HepG2 (cell line): Measurements from ENCODE around the gene PACS1. TPM values are rescaled to one million over a fixed set of nuclear protein-coding genes. Genes with fewer than 3 reads are reported as not detected.

Source experiments
- BRCA1 ChIP-seq: sonication (generic); formaldehyde crosslinking; IDR thresholded peaks from 2 replicates; pipeline ENCODE4 v1.4.0; 2020; ENCODE audit warnings: missing genetic modification reagents
- DPF2 ChIP-seq: sonication (generic); formaldehyde crosslinking; IDR thresholded peaks from 2 replicates; pipeline ENCODE4 v1.4.0; 2020; ENCODE audit warnings: mild to moderate bottlenecking, low read depth, missing genetic modification reagents, borderline replicate concordance
- GABPA ChIP-seq, 2 experiments: IDR thresholded peaks; 2 replicates each; pipeline ENCODE4 v1.6.1; 2011 to 2016; ENCODE audit warnings: low read depth in 2 of 2, low read length in 1 of 2, missing biosample characterization in 1 of 2, missing genetic modification characterization in 1 of 2
- GABPB1 ChIP-seq: IDR thresholded peaks from 2 replicates; pipeline ENCODE4 v1.6.1; 2016; ENCODE audit warnings: mild to moderate bottlenecking, missing genetic modification reagents, moderate library complexity, missing compliant biosample characterization
- PHF20 ChIP-seq: sonication (generic); formaldehyde crosslinking; IDR thresholded peaks from 2 replicates; pipeline ENCODE4 v1.5.0; 2020; ENCODE audit warnings: mild to moderate bottlenecking, missing genetic modification reagents
- PHF8 ChIP-seq: sonication (generic); formaldehyde crosslinking; IDR thresholded peaks from 2 replicates; pipeline ENCODE4 v1.5.0; 2020; ENCODE audit warnings: missing genetic modification reagents
- SIN3B ChIP-seq: fragments of 150-350 bp; IDR thresholded peaks from 2 replicates; pipeline ENCODE4 v1.6.1; 2014; ENCODE audit warnings: low read length
- SPEN ChIP-seq: sonication (generic); formaldehyde crosslinking; IDR thresholded peaks from 2 replicates; pipeline ENCODE4 v1.5.1; 2020; ENCODE audit warnings: low read depth, mild to moderate bottlenecking, missing genetic modification reagents
- TBX3 ChIP-seq: fragments of 450-650 bp; IDR thresholded peaks from 2 replicates; pipeline ENCODE4 v1.6.1; 2017; ENCODE audit warnings: antibody characterized with exemption, mild to moderate bottlenecking, inconsistent platforms, borderline replicate concordance
- TFDP1 ChIP-seq: IDR thresholded peaks from 2 replicates; pipeline ENCODE4 v1.6.1; 2016; ENCODE audit warnings: missing compliant biosample characterization, missing genetic modification reagents, borderline replicate concordance
- ZFP62 ChIP-seq: sonication (generic); formaldehyde crosslinking; IDR thresholded peaks from 2 replicates; pipeline ENCODE4 v1.4.0; 2020; ENCODE audit warnings: missing genetic modification reagents
- ZFY ChIP-seq: sonication (generic); formaldehyde crosslinking; IDR thresholded peaks from 2 replicates; pipeline ENCODE4 v1.4.0; 2020; ENCODE audit warnings: missing genetic modification reagents
- ZNF180 ChIP-seq: sonication (generic); formaldehyde crosslinking; IDR thresholded peaks from 2 replicates; pipeline ENCODE4 v1.4.0; 2020; ENCODE audit warnings: low read depth, missing genetic modification reagents, borderline replicate concordance
- ZNF282 ChIP-seq: fragments of 450-650 bp; IDR thresholded peaks from 2 replicates; pipeline ENCODE4 v1.6.1; 2018; ENCODE audit not compliant: partially characterized antibody
- ZNF580 ChIP-seq: IDR thresholded peaks from 2 replicates; pipeline ENCODE4 v1.6.1; 2016; ENCODE audit warnings: low read depth, borderline replicate concordance
- ZNF605 ChIP-seq: sonication (generic); formaldehyde crosslinking; IDR thresholded peaks from 2 replicates; pipeline ENCODE4 v1.8.0; 2022; ENCODE audit warnings: mild to moderate bottlenecking, missing genetic modification reagents
- ZNF766 ChIP-seq: sonication (generic); formaldehyde crosslinking; IDR thresholded peaks from 2 replicates; pipeline ENCODE4 v1.5.0; 2020; ENCODE audit warnings: missing genetic modification reagents, borderline replicate concordance
- ZNF781 ChIP-seq: sonication (generic); formaldehyde crosslinking; IDR thresholded peaks from 2 replicates; pipeline ENCODE4 v1.5.1; 2020; ENCODE audit warnings: borderline replicate concordance, mild to moderate bottlenecking, missing genetic modification reagents; ENCODE audit errors: not compliant biosample characterization
- polyA plus RNA-seq, 8 experiments: library from polyadenylated mRNA; depleted of rRNA in 3 of 8; stranded (reverse) in 7 of 8; unstranded in 1 of 8; fragments of >200 nt; fragmentation: Illumina TruSeq in 4 of 8; extraction: Trizol in 4 of 8; gene quantifications; 2 replicates each; pipeline versions ENCODE4 v1.2.1 to v1.2.3, GENCODE V29; 2011 to 2016; ENCODE audit warnings: low read depth in 4 of 8, missing spikeins in 1 of 8, mixed read lengths in 1 of 8; ENCODE audit not compliant: insufficient read depth in 1 of 8
- total RNA-seq, 5 experiments: library from RNA; depleted of rRNA; stranded (reverse); fragments of >200 nt; fragmentation: Illumina TruSeq; extraction: Trizol; gene quantifications; 2 replicates each; pipeline ENCODE4 v1.2.3, GENCODE V29; 2016; ENCODE audit warnings: low read depth in 1 of 5
- TF ChIP-seq, protein P1 (sequence below): sonication (generic); formaldehyde crosslinking; IDR thresholded peaks from 2 replicates; pipeline ENCODE4 v1.4.0; 2020; ENCODE audit warnings: missing genetic modification reagents
- TF ChIP-seq, protein P2 (sequence below): sonication (generic); formaldehyde crosslinking; IDR thresholded peaks from 2 replicates; pipeline ENCODE4 v1.4.0; 2020; ENCODE audit warnings: missing genetic modification reagents
- TF ChIP-seq, protein P3 (sequence below): sonication (generic); formaldehyde crosslinking; IDR thresholded peaks from 2 replicates; pipeline ENCODE4 v1.5.0; 2020; ENCODE audit warnings: mild to moderate bottlenecking, missing genetic modification reagents, moderate library complexity

The PACS1 gene
- total and polyA plus RNA-seq, 2 of the 13 experiments (the other 11 are each of a cell fraction or from before 2014, with no cell fraction given) = 7.6 to 8.6 TPM

DNA sequence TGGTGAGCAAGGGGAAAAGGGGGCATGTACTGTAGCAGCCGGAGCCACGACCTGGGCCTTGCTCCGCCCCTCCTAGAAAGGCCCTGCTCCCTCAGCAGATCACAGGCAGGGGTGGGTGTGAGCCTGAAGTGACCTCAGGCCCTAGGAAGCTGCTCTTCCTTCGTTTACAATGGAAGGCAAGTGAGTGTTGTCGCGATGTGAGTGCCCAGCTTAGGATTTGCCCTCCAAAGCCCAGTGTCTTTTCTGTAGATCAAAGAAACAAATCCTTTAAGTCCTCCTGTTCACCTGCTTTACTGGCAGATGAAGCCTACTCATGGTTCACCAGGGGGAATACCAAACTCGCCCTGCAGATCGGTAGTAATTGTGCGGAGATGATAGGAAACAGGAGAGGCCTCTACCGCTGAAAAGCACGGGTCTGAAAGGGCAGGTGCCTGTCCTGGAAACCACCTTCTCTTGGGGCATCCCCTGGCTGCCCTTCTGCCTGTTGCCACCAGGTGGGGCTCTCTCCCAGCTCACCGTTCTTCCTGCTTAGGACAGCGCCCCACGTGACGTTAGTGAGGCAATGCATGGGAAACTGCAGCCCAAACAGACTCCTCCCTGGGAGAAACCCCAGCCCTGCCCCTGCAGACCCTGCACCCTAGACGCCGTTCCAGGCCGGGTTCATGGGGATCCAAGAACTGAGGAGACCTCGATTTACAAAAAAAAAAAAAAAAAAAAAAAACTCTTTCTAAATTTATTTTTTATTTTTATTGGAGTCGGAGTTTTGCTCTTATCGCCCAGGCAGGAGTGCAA is 152.5 kb downstream of the PACS1 start (continued):
- TF ChIP-seq ZNF580 (0 out of 2 replicates have a peak, but pooled peaks have one; percentile 53), ZNF781 (CRISPR knock-in tag) (no peak), GABPB1 (CRISPR knock-in tag) (peak; percentile 61; the same call in 1 of the 2 replicates), SPEN (CRISPR knock-in tag) (peak; percentile 76), ZFY (CRISPR knock-in tag) (peak; percentile 45; the same call in 1 of the 2 replicates), SIN3B (peak; percentile 61; the same call in 1 of the 2 replicates), ZNF282 (no peak), TBX3 (no peak), ZNF605 (CRISPR knock-in tag) (peak; percentile 23; the same call in 1 of the 2 replicates), BRCA1 (CRISPR knock-in tag) (no peak), PHF20 (CRISPR knock-in tag) (peak; percentile 19; the same call in 1 of the 2 replicates), TFDP1 (CRISPR knock-in tag) (no peak), DPF2 (CRISPR knock-in tag) (no peak), GABPA (IDR thresholded peaks at IDR 0.05; ENCODE audit: low read depth, low read length) (no peak), GABPA (CRISPR knock-in tag; IDR thresholded peaks at IDR 0.05; ENCODE audit: low read depth) (peak; percentile 52; the same call in 1 of the 2 replicates), ZNF180 (CRISPR knock-in tag) (no peak), PHF8 (CRISPR knock-in tag) (0 out of 2 replicates have a peak, but pooled peaks have one; percentile 25), ZFP62 (CRISPR knock-in tag) (no peak), ZNF766 (CRISPR knock-in tag) (0 out of 2 replicates have a peak, but pooled peaks have one; percentile 33)
- TF ChIP-seq, protein P1, sequence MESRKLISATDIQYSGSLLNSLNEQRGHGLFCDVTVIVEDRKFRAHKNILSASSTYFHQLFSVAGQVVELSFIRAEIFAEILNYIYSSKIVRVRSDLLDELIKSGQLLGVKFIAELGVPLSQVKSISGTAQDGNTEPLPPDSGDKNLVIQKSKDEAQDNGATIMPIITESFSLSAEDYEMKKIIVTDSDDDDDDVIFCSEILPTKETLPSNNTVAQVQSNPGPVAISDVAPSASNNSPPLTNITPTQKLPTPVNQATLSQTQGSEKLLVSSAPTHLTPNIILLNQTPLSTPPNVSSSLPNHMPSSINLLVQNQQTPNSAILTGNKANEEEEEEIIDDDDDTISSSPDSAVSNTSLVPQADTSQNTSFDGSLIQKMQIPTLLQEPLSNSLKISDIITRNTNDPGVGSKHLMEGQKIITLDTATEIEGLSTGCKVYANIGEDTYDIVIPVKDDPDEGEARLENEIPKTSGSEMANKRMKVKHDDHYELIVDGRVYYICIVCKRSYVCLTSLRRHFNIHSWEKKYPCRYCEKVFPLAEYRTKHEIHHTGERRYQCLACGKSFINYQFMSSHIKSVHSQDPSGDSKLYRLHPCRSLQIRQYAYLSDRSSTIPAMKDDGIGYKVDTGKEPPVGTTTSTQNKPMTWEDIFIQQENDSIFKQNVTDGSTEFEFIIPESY = 0 out of 2 replicates have a peak, but pooled peaks have one; percentile 43
- TF ChIP-seq, protein P2, sequence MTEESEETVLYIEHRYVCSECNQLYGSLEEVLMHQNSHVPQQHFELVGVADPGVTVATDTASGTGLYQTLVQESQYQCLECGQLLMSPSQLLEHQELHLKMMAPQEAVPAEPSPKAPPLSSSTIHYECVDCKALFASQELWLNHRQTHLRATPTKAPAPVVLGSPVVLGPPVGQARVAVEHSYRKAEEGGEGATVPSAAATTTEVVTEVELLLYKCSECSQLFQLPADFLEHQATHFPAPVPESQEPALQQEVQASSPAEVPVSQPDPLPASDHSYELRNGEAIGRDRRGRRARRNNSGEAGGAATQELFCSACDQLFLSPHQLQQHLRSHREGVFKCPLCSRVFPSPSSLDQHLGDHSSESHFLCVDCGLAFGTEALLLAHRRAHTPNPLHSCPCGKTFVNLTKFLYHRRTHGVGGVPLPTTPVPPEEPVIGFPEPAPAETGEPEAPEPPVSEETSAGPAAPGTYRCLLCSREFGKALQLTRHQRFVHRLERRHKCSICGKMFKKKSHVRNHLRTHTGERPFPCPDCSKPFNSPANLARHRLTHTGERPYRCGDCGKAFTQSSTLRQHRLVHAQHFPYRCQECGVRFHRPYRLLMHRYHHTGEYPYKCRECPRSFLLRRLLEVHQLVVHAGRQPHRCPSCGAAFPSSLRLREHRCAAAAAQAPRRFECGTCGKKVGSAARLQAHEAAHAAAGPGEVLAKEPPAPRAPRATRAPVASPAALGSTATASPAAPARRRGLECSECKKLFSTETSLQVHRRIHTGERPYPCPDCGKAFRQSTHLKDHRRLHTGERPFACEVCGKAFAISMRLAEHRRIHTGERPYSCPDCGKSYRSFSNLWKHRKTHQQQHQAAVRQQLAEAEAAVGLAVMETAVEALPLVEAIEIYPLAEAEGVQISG = peak; percentile 63
- TF ChIP-seq, protein P3, sequence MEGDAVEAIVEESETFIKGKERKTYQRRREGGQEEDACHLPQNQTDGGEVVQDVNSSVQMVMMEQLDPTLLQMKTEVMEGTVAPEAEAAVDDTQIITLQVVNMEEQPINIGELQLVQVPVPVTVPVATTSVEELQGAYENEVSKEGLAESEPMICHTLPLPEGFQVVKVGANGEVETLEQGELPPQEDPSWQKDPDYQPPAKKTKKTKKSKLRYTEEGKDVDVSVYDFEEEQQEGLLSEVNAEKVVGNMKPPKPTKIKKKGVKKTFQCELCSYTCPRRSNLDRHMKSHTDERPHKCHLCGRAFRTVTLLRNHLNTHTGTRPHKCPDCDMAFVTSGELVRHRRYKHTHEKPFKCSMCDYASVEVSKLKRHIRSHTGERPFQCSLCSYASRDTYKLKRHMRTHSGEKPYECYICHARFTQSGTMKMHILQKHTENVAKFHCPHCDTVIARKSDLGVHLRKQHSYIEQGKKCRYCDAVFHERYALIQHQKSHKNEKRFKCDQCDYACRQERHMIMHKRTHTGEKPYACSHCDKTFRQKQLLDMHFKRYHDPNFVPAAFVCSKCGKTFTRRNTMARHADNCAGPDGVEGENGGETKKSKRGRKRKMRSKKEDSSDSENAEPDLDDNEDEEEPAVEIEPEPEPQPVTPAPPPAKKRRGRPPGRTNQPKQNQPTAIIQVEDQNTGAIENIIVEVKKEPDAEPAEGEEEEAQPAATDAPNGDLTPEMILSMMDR (CRISPR knock-in tag) = peak; percentile 99
